Transverse colon (tissue), 4 donors: ENCODE results near the gene TRIOBP.

Experiments used
- CTCF ChIP-seq, 5 experiments: fragments of 200-600 bp in 3 of 5; fragments of 450-650 bp in 2 of 5; sonication (generic) in 3 of 5; IDR thresholded peaks; 1 replicate in 2 of 5; 2 replicates in 3 of 5; pipeline ENCODE4 v1.5.1; 2016 to 2017; ENCODE audit warnings: antibody characterized with exemption in 5 of 5, inconsistent platforms in 3 of 5, mild to moderate bottlenecking in 2 of 5, moderate library complexity in 1 of 5
- EP300 ChIP-seq: sonication (generic); formaldehyde crosslinking; IDR thresholded peaks from one replicate; pipeline ENCODE4 v1.6.1; 2017; ENCODE audit warnings: antibody characterized with exemption, low read depth
- POLR2A ChIP-seq: fragments of 450-650 bp; IDR thresholded peaks from one replicate; pipeline ENCODE4 v1.6.1; 2016; ENCODE audit warnings: antibody characterized with exemption, mild to moderate bottlenecking, moderate library complexity
- POLR2AphosphoS5 ChIP-seq, 3 donors: sonication (generic); formaldehyde crosslinking; IDR thresholded peaks; one replicate each; pipeline ENCODE4 v1.6.1; 2016; ENCODE audit warnings: antibody characterized with exemption in 3 of 3

DNA sequence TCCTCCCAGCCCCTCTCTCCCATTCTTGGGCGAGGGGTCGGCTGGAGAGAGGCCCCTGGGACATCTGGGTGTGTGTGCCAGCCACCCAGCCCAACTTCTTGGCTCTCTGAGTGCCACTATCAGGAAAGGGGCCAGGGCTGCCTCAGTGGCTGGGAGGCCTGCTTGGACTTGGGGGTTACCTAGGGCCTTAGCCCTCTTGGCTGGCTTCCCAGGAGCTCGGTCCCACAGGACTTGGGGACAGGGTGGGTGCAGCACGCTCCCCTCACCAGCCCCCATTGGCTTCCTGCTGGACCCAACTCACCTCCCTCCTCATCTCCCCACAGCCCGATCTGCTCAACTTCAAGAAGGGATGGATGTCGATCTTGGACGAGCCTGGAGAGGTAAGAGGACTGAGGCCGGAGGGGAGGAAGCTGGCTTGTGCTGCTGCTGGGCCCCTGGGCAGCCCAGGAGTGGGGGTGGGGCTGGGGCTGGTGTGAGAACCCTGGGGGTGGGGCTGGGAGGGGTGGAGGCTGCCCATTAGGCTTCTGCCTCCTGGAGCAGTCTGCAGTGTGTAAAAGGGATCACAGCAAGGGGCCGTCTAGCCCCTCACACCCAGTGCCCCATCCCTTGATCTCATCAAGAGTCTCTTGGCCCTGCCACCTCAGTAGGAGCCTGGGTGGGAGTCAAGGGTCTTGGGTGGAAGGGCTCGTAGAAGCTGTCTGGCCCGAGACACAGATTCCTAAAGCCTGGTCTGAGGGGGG is 54.8 kb downstream of the TRIOBP start:
- TF ChIP-seq CTCF (IDR thresholded peaks at IDR 0.05) (no peak), POLR2AphosphoS5 (IDR thresholded peaks at IDR 0.05) (no peak), POLR2A (no peak), EP300 (no peak)
